Measurements from ENCODE around the gene GPR32. TPM values are rescaled to one million over a fixed set of nuclear protein-coding genes. Genes with fewer than 3 reads are reported as not detected.
"Not testable (repeated sequence)": the region's sequence is repeated elsewhere in the genome, so short reads cannot be mapped to it uniquely, and the experiment has no call there.

The GPR32 gene
- total and polyA plus RNA-seq, 8 donors, result not detected

DNA sequence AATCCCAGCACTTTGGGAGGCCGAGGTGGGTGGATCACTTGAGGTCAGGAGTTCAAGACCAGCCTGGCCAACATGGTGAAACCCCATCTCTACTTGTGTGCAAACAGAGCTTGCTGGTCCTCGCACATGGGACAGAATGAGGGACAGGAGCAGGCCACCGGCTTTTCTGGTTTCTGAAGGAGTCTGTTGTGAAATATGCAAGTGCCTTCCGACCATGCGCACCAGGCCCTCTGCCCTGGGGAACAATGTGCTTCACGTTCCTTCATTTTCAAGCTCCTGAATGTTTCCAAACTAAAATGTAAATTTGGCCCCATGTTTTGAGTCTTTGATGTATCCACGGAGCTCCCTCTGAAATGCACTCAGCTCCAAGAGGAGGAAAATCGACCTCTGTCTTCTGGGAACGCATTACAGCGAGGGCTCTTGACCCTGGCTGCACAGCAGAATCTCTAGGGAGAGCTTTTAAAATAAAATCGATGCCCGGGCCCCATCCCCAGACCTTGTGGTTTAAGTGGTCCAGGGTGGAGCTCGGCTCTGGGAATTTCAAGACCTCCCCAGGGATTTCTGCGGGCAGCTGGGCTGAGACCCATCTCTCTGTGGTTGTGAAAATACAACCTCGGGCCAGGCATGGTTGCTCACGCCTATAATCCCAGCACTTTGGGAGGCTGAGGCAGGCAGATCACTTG lies 10.6 kb downstream of the GPR32 start:
- no peak overlapping the region for H3K4me3 ChIP-seq
- peaks cover 0 to 3% of the 10 kb centered on the region in 2 donors for H3K9me3 ChIP-seq
- H3K36me3 ChIP-seq, result no peaks in the 10 kb centered on the region
- H3K4me1 ChIP-seq, result peaks cover 0 to 8% of the 10 kb centered on the region in 2 donors
- ATAC-seq, result peak; percentile 56
- intact Hi-C loops (cut with DNase I), result loop anchor here in 1 of 2 donors (10.0 kb wide), 1 partner anchor 416 kb away; the partner anchor contains the start of gene NAPSA
- peaks cover 32 to 75% of the 10 kb centered on the region in 2 donors for H3K27me3 ChIP-seq
- TF ChIP-seq, protein P1, sequence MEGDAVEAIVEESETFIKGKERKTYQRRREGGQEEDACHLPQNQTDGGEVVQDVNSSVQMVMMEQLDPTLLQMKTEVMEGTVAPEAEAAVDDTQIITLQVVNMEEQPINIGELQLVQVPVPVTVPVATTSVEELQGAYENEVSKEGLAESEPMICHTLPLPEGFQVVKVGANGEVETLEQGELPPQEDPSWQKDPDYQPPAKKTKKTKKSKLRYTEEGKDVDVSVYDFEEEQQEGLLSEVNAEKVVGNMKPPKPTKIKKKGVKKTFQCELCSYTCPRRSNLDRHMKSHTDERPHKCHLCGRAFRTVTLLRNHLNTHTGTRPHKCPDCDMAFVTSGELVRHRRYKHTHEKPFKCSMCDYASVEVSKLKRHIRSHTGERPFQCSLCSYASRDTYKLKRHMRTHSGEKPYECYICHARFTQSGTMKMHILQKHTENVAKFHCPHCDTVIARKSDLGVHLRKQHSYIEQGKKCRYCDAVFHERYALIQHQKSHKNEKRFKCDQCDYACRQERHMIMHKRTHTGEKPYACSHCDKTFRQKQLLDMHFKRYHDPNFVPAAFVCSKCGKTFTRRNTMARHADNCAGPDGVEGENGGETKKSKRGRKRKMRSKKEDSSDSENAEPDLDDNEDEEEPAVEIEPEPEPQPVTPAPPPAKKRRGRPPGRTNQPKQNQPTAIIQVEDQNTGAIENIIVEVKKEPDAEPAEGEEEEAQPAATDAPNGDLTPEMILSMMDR (IDR thresholded peaks at IDR 0.05), result no peak
- peak in 1 of 4 donors; percentile 65 for DNase-seq
- no peak overlapping the region for H3K27ac ChIP-seq

DNA sequence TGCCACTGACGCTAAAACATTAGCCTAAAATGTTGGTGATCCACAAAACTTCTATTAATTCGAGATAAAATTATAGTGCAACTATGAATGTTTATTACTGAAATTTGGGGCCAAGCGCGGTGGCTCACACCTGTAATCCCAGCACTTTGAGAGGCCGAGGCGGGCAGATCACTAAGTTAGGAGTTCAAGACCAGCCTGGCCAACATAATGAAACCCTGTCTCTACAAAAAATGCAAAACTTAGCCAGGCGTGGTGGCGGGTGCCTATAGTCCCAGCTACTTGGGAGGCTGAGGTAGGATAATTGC lies 13.5 kb downstream of the GPR32 start:
- ATAC-seq, DNase-seq, H3K9me3 ChIP-seq, H3K36me3 ChIP-seq, H3K4me3 ChIP-seq, H3K4me1 ChIP-seq, H3K27ac ChIP-seq: not testable (repeated sequence)
- intact Hi-C loops (cut with DNase I), result loop anchor here in 1 of 2 donors (10.0 kb wide), 1 partner anchor 419 kb away; the partner anchor contains the start of gene NAPSA
- H3K27me3 ChIP-seq, result peaks cover 14 to 46% of the 10 kb centered on the region in 2 donors

DNA sequence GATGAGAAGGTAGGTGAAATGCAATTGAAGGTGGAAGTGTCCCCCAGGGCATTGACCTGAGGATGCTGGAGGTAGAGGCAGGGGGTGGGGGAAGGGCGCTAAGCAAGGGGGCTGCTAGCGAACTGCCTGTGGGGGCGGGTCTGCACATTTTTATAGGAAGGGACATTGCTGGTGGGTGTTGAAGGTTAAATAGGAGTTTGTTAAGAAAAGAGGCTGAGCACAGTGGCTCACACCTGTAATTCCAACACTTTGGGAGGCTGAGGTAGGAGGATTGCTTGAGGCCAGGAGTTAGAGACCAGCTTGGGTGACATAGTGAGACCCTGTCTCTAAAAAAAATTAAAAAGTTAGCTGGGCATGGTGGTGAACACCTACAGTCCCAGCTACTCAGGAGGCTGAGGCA lies 14.4 kb downstream of the GPR32 start:
- Histone ChIP-seq H3K27ac (no peak overlapping the region), H3K27me3 (peaks cover 5 to 37% of the 10 kb centered on the region in 2 donors), H3K9me3 (no peaks in the 10 kb centered on the region), H3K4me3 (no peak overlapping the region), H3K4me1 (peaks cover 0 to 8% of the 10 kb centered on the region in 2 donors), H3K36me3 (no peaks in the 10 kb centered on the region)
- DNase-seq (no peak), ATAC-seq (no peak)
- TF ChIP-seq, protein P1 (IDR thresholded peaks at IDR 0.05), result no peak
- intact Hi-C loops (cut with DNase I), result loop anchor here in 1 of 2 donors (10.0 kb wide), 1 partner anchor 420 kb away; the partner anchor contains the start of gene NAPSA

GRCh38 chr19:50785329-50785728 lies 15.1 kb downstream of the GPR32 start:
- no peak for DNase-seq
- Histone ChIP-seq H3K4me1 (peaks cover 0 to 8% of the 10 kb centered on the region in 2 donors), H3K4me3 (no peak overlapping the region), H3K27me3 (peaks cover 0 to 31% of the 10 kb centered on the region in 2 donors), H3K9me3 (no peaks in the 10 kb centered on the region), H3K27ac (no peak overlapping the region), H3K36me3 (no peaks in the 10 kb centered on the region)
- no peak for ATAC-seq
- TF ChIP-seq, protein P1 (IDR thresholded peaks at IDR 0.05), result no peak
- intact Hi-C loops (cut with DNase I), result loop anchor here in 1 of 2 donors (10.0 kb wide), 1 partner anchor 421 kb away; the partner anchor contains the start of gene NAPSA

DNA sequence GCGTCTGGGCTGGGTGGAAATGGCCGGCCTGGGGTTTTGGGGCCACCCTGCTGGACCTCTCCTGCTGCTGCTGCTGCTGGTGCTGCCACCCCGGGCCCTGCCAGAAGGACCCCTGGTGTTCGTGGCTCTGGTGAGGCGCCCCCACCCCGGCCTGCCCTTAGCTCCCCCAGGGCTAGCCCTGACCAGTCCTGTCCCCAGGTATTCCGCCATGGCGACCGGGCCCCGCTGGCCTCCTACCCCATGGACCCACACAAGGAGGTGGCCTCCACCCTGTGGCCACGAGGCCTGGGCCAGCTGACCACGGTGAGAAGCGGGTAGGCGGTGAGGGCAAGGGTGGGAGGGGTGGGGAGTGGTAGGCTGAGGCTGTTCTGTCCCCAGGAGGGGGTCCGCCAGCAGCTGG lies 20.1 kb downstream of the GPR32 start, which contains the start of gene ACP4:
ACP4 (plus strand) TSS at position 20 of the 400 bp plus-strand sequence; CDS start at position 20, 0 bp downstream.
- Histone ChIP-seq H3K36me3 (no peaks in the 10 kb centered on the region), H3K4me1 (no peaks in the 10 kb centered on the region), H3K27ac (no peak within 1 kb of the TSS), H3K27me3 (no peaks in the 10 kb centered on the region), H3K9me3 (no peaks in the 10 kb centered on the region), H3K4me3 (no peak within 1 kb of the TSS)
- TF ChIP-seq, protein P1 (IDR thresholded peaks at IDR 0.05), result no peak
- no peak for ATAC-seq
- DNase-seq, result no peak
- intact Hi-C loops (cut with DNase I), result no loop called here

Measured in left lung (tissue), 10 donors.